Ramos (cell line): ENCODE measurements around the gene RNF44.

Source experiments
- in situ Hi-C: fragments of 300-500 bp; cut with MboI; formaldehyde crosslinking; loops from one replicate; pipeline ENCODE4 v1.14.3; 2022; ENCODE audit warnings: low sequenced_read_pairs; ENCODE audit not compliant: unreplicated experiment

Gene RNF44

DNA sequence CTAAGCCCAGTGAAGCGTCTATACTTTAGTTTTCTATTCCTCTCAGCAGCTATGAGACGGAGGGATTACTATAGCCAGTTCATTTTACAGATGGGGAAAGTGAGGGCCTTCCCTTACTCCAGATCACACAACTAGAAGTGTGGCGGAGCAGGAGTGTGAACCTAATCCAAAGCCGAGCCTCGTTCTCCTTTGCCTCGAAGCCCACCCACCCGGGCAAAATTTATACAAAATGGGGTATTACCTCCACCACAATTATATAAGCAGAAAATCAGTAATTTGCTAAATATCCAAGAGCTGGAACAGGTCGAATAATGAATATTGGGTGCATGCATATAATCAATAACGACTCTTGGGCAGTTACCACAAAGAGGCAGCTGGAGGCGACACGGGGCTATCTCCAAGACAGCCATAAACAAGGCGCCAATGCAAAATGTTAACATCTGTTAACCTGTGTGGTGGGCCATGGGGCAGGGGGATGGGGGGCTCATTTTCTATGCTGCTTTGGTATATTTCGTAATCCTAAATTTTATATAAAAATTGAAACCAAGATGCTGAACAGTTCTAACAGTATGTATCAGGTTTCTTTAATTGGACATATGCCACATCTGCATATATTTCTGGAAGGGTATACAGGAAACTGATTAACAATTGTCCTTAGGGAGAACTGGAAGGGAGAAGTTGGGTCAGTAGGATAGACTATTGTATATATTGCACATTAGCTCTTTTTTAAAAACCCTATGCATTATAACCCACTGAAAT is 1.2 kb upstream of the RNF44 start:
- in situ Hi-C loops = loop anchor here (25.0 kb wide), 1 partner anchor 949 kb away; the partner anchor contains the start of gene PDLIM7

- in situ Hi-C loops = loop anchor here (25.0 kb wide), 1 partner anchor 950 kb away; the partner anchor contains the start of gene PDLIM7
Observed at GRCh38 chr5:176537554-176538229, 490 bp upstream of the RNF44 start.

- in situ Hi-C loops = loop anchor here (25.0 kb wide), 1 partner anchor 951 kb away; the partner anchor contains the start of gene PDLIM7
Observed at GRCh38 chr5:176536132-176536901, 885 bp downstream of the RNF44 start.

- in situ Hi-C loops = loop anchor here (25.0 kb wide), 1 partner anchor 952 kb away; the partner anchor contains the start of gene PDLIM7
Observed at GRCh38 chr5:176535664-176536131, 1.5 kb downstream of the RNF44 start.

DNA sequence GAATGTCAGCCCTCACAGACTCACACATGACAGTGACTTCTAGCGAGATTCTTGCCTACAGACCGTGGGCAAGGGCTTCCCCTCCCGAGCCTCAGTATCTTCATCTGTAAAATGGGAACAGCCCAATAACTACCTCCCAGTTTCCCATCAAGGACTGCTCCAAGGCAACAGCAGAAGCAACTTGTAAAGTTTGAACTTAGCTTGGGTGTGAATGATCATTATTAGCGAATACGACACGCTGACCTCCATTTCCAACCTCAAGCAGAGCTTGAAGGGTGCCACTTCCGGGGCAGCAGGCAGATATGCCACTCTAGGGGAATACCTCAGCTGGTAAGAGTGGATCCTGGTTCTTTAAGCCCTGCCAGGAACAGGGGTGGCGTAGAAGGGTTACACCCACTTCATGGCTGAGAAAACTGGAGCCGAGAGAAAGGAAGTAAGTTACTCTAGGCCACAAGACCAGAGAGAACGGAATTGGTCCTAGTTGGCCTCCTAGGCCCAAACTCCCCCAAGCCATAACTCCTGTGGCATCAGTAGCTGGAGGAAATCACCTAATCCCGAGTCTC is 2.0 kb downstream of the RNF44 start:
- in situ Hi-C loops = loop anchor here (25.0 kb wide), 1 partner anchor 952 kb away; the partner anchor contains the start of gene PDLIM7

DNA sequence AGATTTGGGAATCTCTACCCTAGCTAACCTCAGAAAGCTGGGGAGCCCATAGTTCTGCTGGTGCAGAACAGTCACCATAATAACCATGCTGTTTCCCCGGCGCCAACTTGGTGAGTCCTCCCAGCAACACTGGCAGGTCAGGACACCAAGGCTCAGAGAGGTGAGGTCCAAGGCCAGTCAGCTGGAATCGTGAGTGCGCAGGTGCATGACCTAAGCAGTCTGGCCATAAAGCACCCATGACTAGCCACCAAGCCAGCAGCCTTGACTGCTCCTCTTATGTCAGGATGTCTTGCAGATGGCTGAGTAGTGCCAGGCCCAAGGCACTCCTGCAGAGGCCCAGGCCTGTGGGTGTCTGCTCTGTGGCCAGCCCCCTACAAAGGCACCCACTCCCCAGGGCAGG is 2.6 kb downstream of the RNF44 start:
- in situ Hi-C loops = loop anchor here (25.0 kb wide), 1 partner anchor 953 kb away; the partner anchor contains the start of gene PDLIM7

DNA sequence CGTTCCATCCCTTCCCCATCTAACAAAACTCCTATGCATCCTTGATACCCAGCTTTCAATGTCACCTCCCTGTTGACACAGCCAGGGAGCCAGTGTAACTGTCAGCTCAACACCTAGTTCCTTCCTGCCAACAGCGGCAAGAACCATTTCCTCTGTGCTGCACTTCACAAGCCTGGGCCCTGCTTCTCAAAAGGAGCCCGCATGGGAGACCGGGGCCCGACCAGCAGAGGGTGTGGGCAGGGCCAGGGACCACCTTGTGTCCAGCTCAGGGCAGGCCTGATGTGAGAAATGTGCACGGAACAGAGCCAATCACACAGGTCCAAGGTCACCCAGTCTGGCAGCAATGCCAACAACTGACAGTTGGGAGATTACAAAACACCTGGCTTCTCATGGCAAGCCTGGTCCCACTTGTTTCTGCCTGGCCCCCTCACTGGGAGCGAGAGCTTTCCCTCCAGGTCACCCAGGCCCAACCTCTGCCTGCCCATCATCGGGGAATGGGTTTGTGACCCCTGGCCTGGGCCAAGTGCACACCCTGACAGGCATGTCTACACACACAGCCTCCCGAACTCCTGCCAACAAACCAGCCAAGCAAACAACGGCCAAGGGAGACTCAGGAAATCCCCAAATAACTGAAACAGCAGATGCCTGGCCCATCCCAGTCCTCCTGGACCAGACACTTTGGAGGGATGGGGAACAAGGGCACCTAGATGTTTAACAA is 3.1 kb downstream of the RNF44 start:
- in situ Hi-C loops = loop anchor here (25.0 kb wide), 1 partner anchor 953 kb away; the partner anchor contains the start of gene PDLIM7

- in situ Hi-C loops = loop anchor here (25.0 kb wide), 1 partner anchor 954 kb away; the partner anchor contains the start of gene PDLIM7
Observed at GRCh38 chr5:176533390-176533789, 3.8 kb downstream of the RNF44 start.

- in situ Hi-C loops = loop anchor here (25.0 kb wide), 1 partner anchor 955 kb away; the partner anchor contains the start of gene PDLIM7
Observed at GRCh38 chr5:176532795-176533194, 4.4 kb downstream of the RNF44 start.

- in situ Hi-C loops = loop anchor here (25.0 kb wide), 1 partner anchor 955 kb away; the partner anchor contains the start of gene PDLIM7
Observed at GRCh38 chr5:176531902-176532493, 5.2 kb downstream of the RNF44 start.

DNA sequence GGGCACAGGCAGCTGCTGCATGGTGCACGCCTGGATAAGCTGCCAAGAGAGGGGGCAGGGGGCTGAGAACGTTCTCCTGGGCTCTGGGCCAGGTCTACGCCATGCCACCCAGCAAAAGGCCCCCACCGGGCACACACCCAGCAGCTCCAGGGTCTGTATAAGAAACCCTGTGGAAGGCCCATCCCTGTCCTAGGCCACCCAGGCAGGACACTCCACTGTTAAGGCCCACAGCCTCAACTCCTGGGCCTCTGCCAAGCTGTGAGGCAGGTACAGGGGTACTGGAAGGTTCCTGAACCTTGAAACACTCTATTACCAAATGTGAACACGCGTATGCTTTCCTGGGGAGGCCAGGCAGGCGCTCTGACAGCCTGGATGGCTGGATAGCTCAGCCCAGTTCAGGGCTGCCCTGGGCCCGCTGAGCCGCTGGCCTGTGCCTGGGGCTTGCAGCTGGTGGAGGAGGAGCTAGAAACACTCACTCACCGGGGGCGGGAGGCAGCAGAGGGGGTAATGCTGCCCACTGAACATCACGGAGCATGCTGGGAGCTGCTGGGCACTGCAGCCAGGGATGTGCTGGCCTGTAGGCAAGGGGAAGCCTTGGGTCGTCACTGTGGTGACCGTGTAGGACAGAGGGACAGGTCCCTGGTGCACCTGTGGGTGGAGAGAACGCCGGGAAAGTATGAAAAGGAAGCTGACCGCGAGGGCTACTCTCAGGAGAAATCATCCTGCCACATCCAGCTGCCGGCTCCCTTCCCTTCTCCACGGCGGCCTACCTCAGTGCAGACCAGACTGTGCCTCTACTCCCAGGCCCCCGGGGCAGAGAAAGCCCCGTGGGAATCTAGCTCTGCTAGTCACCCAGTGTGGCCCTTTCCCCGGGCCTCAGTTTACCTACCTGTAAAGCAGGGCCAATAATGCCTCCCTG is 6.0 kb downstream of the RNF44 start:
- in situ Hi-C loops = loop anchor here (25.0 kb wide), 1 partner anchor 956 kb away; the partner anchor contains the start of gene PDLIM7

DNA sequence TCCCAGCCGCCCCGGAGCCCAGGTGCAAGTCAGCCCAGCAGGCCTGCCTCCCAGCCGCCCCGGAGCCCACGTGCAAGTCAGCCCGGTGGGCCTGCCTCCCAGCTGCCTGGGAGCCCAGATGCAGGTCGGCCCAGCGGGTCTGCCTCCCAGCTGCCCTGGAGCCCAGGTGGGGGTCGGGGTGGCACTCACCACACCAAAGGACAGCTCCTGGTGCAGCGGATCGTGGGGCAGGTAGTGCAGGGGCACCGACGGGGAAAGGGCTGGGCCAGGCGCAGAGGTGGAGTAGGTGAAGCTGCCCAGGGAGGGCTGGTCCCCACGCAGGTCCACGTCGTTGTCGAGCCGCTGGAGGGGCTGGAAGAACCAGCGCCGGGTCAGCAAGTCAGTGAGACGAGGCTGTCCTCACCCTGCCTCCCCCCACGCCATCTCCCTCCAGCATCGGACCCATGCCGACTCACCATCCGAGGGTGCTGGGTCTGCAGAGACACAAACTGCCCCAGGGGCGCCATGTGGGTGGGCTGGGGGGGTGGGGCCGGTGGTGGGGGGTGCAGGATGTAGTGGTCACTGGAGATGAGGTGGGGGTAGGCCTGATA is 6.7 kb downstream of the RNF44 start:
- in situ Hi-C loops = loop anchor here (25.0 kb wide), 1 partner anchor 957 kb away; the partner anchor contains the start of gene PDLIM7

GRCh38 chr5:176529741-176530141 is 7.5 kb downstream of the RNF44 start:
- in situ Hi-C loops = loop anchor here (25.0 kb wide), 1 partner anchor 958 kb away; the partner anchor contains the start of gene PDLIM7

- in situ Hi-C loops = loop anchor here (25.0 kb wide), 1 partner anchor 958 kb away; the partner anchor contains the start of gene PDLIM7
Observed at GRCh38 chr5:176529116-176529740, 8.0 kb downstream of the RNF44 start.

- in situ Hi-C loops = loop anchor here (25.0 kb wide), 1 partner anchor 959 kb away; the partner anchor contains the start of gene PDLIM7
Observed at GRCh38 chr5:176528761-176529115, 8.5 kb downstream of the RNF44 start.

GRCh38 chr5:176528301-176528700 is 8.9 kb downstream of the RNF44 start:
- in situ Hi-C loops = loop anchor here (25.0 kb wide), 1 partner anchor 959 kb away; the partner anchor contains the start of gene PDLIM7
